HG03439 (cell line): ENCODE measurements around the gene VWA5B1.

Source experiments
- ATAC-seq: cut with Tn5 transposase; IDR thresholded peaks from one replicate; pipeline ENCODE4 v1.9.1; 2021; ENCODE audit warnings: mild to moderate bottlenecking, moderate library complexity; ENCODE audit not compliant: unreplicated experiment

VWA5B1 gene

GRCh38 chr1:20362856-20363255, 72.2 kb downstream of the VWA5B1 start:
- no peak for ATAC-seq

GRCh38 chr1:20365421-20366055, 74.9 kb downstream of the VWA5B1 start:
- ATAC-seq, result no peak

GRCh38 chr1:20366056-20366462, 75.4 kb downstream of the VWA5B1 start:
- ATAC-seq, result no peak

- no peak for ATAC-seq
Measured at GRCh38 chr1:20366463-20367115, 75.9 kb downstream of the VWA5B1 start.

GRCh38 chr1:20367116-20367585, 76.5 kb downstream of the VWA5B1 start:
- ATAC-seq, result no peak

GRCh38 chr1:20367626-20368025, 77.0 kb downstream of the VWA5B1 start:
- ATAC-seq, result no peak

- no peak for ATAC-seq
Measured at GRCh38 chr1:20368866-20369470, 78.3 kb downstream of the VWA5B1 start.

GRCh38 chr1:20370698-20371097, 80.0 kb downstream of the VWA5B1 start:
- no peak for ATAC-seq

GRCh38 chr1:20371411-20371810, 80.7 kb downstream of the VWA5B1 start:
- ATAC-seq, result no peak

GRCh38 chr1:20371883-20372282, 81.2 kb downstream of the VWA5B1 start:
- ATAC-seq, result no peak

- no peak for ATAC-seq
Measured at GRCh38 chr1:20372676-20373075, 82.0 kb downstream of the VWA5B1 start.

- ATAC-seq, result no peak
Measured at GRCh38 chr1:20373286-20373685, 82.6 kb downstream of the VWA5B1 start.

GRCh38 chr1:20373764-20374163, 83.1 kb downstream of the VWA5B1 start:
- ATAC-seq, result no peak

GRCh38 chr1:20375563-20375962, 84.9 kb downstream of the VWA5B1 start:
- ATAC-seq, result no peak

GRCh38 chr1:20376171-20376570, 85.5 kb downstream of the VWA5B1 start:
- ATAC-seq, result no peak

GRCh38 chr1:20376880-20377494, 86.3 kb downstream of the VWA5B1 start:
- ATAC-seq, result no peak

- ATAC-seq, result no peak
Measured at GRCh38 chr1:20377516-20378270, 87.0 kb downstream of the VWA5B1 start.

GRCh38 chr1:20379075-20379474, 88.4 kb downstream of the VWA5B1 start:
- no peak for ATAC-seq

- ATAC-seq, result no peak
Measured at GRCh38 chr1:20380175-20380574, 89.5 kb downstream of the VWA5B1 start.

GRCh38 chr1:20380616-20381035, 90.0 kb downstream of the VWA5B1 start:
- ATAC-seq, result no peak

- no peak for ATAC-seq
Measured at GRCh38 chr1:20381045-20381641, 90.5 kb downstream of the VWA5B1 start.
